H54 (cell line): ENCODE data around the gene IGSF9.

Experiments used
- DNase-seq: peaks from one replicate; pipeline ENCODE4 v3.0.0; 2011; ENCODE audit warnings: low spot score, mixed read lengths; ENCODE audit not compliant: insufficient read length
- FAIRE-seq: peaks from 3 replicates; lab custom pipeline; 2011; peaks lifted over from hg19 to GRCh38; lab: Jason Lieb, UNC
- POLR2A ChIP-seq: IDR thresholded peaks from 2 replicates; pipeline ENCODE4 v1.6.1; 2011; ENCODE audit warnings: low read depth, mild to moderate bottlenecking, low read length

IGSF9 gene

GRCh38 chr1:159935719-159936272 is 9.6 kb downstream of the IGSF9 start:
- FAIRE-seq (no peak), DNase-seq (no peak)
- no peak for TF ChIP-seq POLR2A

- DNase-seq (no peak), FAIRE-seq (no peak)
- TF ChIP-seq POLR2A = no peak
These were observed 10.1 kb downstream of the IGSF9 start for GRCh38 chr1:159935305-159935704.

GRCh38 chr1:159934136-159935039 is 11.0 kb downstream of the IGSF9 start:
- no peak for FAIRE-seq

GRCh38 chr1:159933347-159933746 is 12.1 kb downstream of the IGSF9 start:
- no peak for TF ChIP-seq POLR2A
- DNase-seq = no peak
- FAIRE-seq = no peak

More at GRCh38 chr1:159934136-159935039, 11.0 kb downstream of the IGSF9 start:
- DNase-seq = no peak
- TF ChIP-seq POLR2A = no peak

GRCh38 chr1:159932296-159933285 is 12.8 kb downstream of the IGSF9 start:
- FAIRE-seq = no peak
- no peak for TF ChIP-seq POLR2A
- DNase-seq = no peak

- FAIRE-seq (no peak), DNase-seq (no peak)
- no peak for TF ChIP-seq POLR2A
These were observed 13.6 kb downstream of the IGSF9 start for GRCh38 chr1:159931795-159932173.

GRCh38 chr1:159931101-159931794 is 14.2 kb downstream of the IGSF9 start:
- no peak for DNase-seq
- TF ChIP-seq POLR2A = no peak
- no peak for FAIRE-seq

- TF ChIP-seq POLR2A = no peak
- DNase-seq = no peak
- FAIRE-seq = no peak
These were observed 14.8 kb downstream of the IGSF9 start for GRCh38 chr1:159930634-159931033.

GRCh38 chr1:159930216-159930615 is 15.2 kb downstream of the IGSF9 start:
- no peak for DNase-seq
- TF ChIP-seq POLR2A = no peak
- no peak for FAIRE-seq

- no peak for FAIRE-seq
- no peak for TF ChIP-seq POLR2A
- no peak for DNase-seq
These were observed 16.0 kb downstream of the IGSF9 start for GRCh38 chr1:159929155-159930051.

- TF ChIP-seq POLR2A = no peak
- DNase-seq = no peak
- no peak for FAIRE-seq
These were observed 16.8 kb downstream of the IGSF9 start for GRCh38 chr1:159928491-159929050.
